Measurements from ENCODE around the gene ZCCHC14.
A peak's percentile ranks its signal among the peaks of the same experiment; 100 is the strongest.

GRCh38 chr16:87407511-87408112 is 85.2 kb downstream of the ZCCHC14 start:
- TF ChIP-seq, protein P1, sequence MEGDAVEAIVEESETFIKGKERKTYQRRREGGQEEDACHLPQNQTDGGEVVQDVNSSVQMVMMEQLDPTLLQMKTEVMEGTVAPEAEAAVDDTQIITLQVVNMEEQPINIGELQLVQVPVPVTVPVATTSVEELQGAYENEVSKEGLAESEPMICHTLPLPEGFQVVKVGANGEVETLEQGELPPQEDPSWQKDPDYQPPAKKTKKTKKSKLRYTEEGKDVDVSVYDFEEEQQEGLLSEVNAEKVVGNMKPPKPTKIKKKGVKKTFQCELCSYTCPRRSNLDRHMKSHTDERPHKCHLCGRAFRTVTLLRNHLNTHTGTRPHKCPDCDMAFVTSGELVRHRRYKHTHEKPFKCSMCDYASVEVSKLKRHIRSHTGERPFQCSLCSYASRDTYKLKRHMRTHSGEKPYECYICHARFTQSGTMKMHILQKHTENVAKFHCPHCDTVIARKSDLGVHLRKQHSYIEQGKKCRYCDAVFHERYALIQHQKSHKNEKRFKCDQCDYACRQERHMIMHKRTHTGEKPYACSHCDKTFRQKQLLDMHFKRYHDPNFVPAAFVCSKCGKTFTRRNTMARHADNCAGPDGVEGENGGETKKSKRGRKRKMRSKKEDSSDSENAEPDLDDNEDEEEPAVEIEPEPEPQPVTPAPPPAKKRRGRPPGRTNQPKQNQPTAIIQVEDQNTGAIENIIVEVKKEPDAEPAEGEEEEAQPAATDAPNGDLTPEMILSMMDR (IDR thresholded peaks at IDR 0.05) = no peak
- TF ChIP-seq POLR2A (IDR thresholded peaks at IDR 0.05) = peak in 1 of 4 donors; percentile 17

Measured in esophagus squamous epithelium (tissue), 4 donors.